Kidney (tissue), 14 donors: ENCODE data around the gene UBP1. TPM values are rescaled to one million over a fixed set of nuclear protein-coding genes. Genes with fewer than 3 reads are reported as not detected.

Experiments used
- DNase-seq, 5 donors: peaks; one replicate each; pipeline ENCODE4 v3.0.0-alpha.2; 2013 to 2020
- FAIRE-seq: peaks from 2 replicates; lab custom pipeline; 2012; peaks lifted over from hg19 to GRCh38; lab: Jason Lieb, UNC
- H3K27ac ChIP-seq, 2 donors: one replicate each; pipeline ENCODE4 v1.7.0; 2013; ENCODE audit warnings: low read depth in 2 of 2, low read length in 2 of 2, inconsistent platforms in 1 of 2
- H3K27me3 ChIP-seq: one replicate; pipeline ENCODE4 v1.7.1; 2013; ENCODE audit warnings: low read length, inconsistent platforms; ENCODE audit not compliant: control insufficient read depth, insufficient read depth
- H3K36me3 ChIP-seq, 3 donors: one replicate each; pipeline versions ENCODE4 v1.7.0 to v1.7.1; 2013; ENCODE audit warnings: low read length in 3 of 3, control low read depth in 1 of 3, inconsistent platforms in 1 of 3; ENCODE audit not compliant: insufficient read depth in 3 of 3, control insufficient read depth in 2 of 3
- H3K4me1 ChIP-seq, 3 donors: one replicate each; pipeline versions ENCODE4 v1.7.0 to v1.7.1; 2013; ENCODE audit warnings: low read length in 3 of 3, inconsistent platforms in 1 of 3, low read depth in 1 of 3; ENCODE audit not compliant: control insufficient read depth in 2 of 3, insufficient read depth in 2 of 3
- H3K4me3 ChIP-seq, 3 donors: one replicate each; pipeline versions ENCODE4 v1.7.0 to v1.8.1; 2013; ENCODE audit warnings: low read length in 3 of 3, control low read depth in 1 of 3, inconsistent platforms in 1 of 3
- H3K9ac ChIP-seq, 3 donors: one replicate each; pipeline versions ENCODE4 v1.7.0 to v1.7.1; 2013; ENCODE audit warnings: low read length in 3 of 3, control low read depth in 1 of 3, inconsistent platforms in 1 of 3
- H3K9me3 ChIP-seq, 3 donors: one replicate each; pipeline versions ENCODE4 v1.7.0 to v1.7.1; 2013; ENCODE audit warnings: low read length in 3 of 3, control low read depth in 1 of 3, inconsistent platforms in 1 of 3; ENCODE audit not compliant: control insufficient read depth in 2 of 3, insufficient read depth in 1 of 3
- CTCF ChIP-seq: IDR thresholded peaks from 3 replicates; pipeline ENCODE4 v1.5.1; 2012; ENCODE audit warnings: mild to moderate bottlenecking, moderate library complexity, borderline replicate concordance; ENCODE audit not compliant: insufficient read depth; ENCODE audit errors: extremely low read depth
- intact Hi-C: fragments of 100-400 bp; cut with DNase I; formaldehyde crosslinking; loops from one replicate; pipeline ENCODE4 v1.11.1; 2022
- polyA plus RNA-seq: library from polyadenylated mRNA; stranded (reverse); fragments of 350-450 nt; fragmentation: Illumina TruSeq; extraction: RNeasy Lipid Tissue Mini Kit (QIAGEN cat#74804); gene quantifications from one replicate; pipeline ENCODE4 v1.2.3, GENCODE V29; 2014; ENCODE audit warnings: low read depth, low replicate concordance; ENCODE audit not compliant: insufficient read depth
- total RNA-seq: library from RNA; stranded (reverse); fragmentation: NEBNext Ultra II Directional; extraction: Animal tissue kit (Norgen Biotek cat#: 25700); gene quantifications from one replicate; pipeline ENCODE4 v1.2.1, GENCODE V29; 2021
- donor health status: control.
- donor health status: control.
- donor health status: control.
- donor health status: control.
- donor health status: control.
- donor health status: DM: yes; HTN: yes; CAD: no.
- donor health status: Normal renal cell carcinoma (clear cell type).

The UBP1 gene
- total and polyA plus RNA-seq, 2 donors from 2014 or later: 20.4 to 57.0 TPM

DNA sequence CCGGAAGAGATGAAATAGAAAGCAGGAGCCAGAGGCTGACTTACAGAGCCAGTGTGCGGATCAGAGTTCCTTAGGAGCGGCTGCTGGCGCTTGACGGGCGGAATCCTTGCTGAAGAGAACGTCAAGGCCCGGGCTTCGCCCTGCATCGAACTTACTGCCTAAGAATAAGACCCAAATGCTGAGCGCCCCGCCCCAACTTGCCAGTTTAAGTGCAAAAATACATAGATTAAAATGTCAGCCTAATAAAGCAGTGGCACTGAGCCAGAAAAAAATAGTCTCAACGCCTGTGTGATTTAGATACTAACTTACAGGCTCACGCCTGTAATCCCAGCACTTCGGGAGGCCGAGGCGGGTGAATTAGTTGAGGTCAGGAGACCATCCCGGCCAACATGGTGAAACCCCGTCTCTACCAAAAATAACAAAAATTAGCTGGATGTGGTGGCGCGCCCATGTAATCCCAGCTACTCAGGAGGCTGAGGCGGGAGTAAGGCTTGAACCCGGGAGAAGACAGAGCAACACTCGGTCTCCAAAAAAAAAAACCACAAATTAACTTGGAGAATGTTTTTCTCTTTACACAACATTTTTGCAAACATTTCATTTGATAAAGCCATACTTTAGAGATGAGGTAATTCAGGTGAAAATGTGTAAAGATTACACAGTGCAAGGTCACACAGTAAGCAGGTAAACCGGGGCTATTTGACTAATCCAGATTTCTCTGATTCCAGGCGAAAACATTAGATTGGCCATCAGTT is 1.2 kb upstream of the UBP1 start:
- no peaks in the 10 kb centered on the region for H3K36me3 ChIP-seq
- peak overlapping the region; percentile 97 to 98 for H3K27ac ChIP-seq
- H3K9me3 ChIP-seq: no peaks in the 10 kb centered on the region
- peak overlapping the region; percentile 84 to 98 (median 87) for H3K4me3 ChIP-seq
- no peak for TF ChIP-seq CTCF
- no peaks in the 10 kb centered on the region for H3K27me3 ChIP-seq
- peaks cover 0 to 27% (median 9%) of the 10 kb centered on the region in 3 donors for H3K4me1 ChIP-seq
- FAIRE-seq (no peak), DNase-seq (peak in 1 of 5 donors; percentile 90)
- intact Hi-C loops: no loop called here
- H3K9ac ChIP-seq: peak overlapping the region; percentile 84 to 100 (median 86)

DNA sequence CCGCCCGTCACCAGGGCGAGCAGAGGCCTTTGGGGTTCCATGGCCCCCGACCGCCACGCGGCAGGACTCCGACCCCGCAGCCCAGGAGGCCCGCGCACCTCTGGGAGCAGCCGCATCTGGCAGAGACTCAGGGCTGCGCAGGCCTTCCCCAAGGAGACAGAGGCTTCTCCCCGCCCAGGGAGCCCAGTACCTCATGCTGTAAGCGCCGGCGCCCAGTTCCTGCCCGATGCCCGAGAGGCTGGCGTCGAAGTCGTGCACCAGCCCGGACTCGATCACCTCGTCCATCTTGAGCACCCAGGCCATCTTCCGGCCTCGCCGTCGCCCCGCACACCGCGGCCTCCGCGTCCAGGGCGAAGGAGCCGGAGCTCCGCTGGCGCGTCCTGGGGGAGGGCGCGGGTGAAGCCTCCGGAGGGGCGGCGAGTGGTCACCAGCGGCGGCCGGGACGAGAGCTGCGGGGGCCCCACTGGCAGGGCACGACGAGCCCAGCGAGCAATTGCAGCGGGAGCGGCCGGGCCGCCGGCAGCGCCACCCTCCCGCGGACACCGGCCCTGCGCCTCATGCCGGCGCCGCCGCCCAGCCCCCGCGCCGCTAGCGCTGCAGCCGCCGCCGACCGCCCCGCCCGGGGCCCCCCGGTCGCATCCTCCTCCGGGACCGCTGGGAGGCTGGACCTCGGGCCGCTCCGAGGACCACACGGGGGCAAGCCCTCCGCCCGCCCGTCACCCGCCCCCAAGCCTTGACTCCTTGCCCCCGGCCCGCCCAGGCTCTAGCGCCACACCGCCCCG is 468 bp downstream of the UBP1 start:
- Histone ChIP-seq H3K27ac (peak overlapping the region; percentile 89 to 91), H3K9me3 (no peaks in the 10 kb centered on the region), H3K27me3 (no peaks in the 10 kb centered on the region), H3K36me3 (no peaks in the 10 kb centered on the region), H3K4me1 (peaks cover 0 to 27% (median 14%) of the 10 kb centered on the region in 3 donors), H3K9ac (peak overlapping the region; percentile 61 to 84 (median 77)), H3K4me3 (peak overlapping the region; percentile 72 to 78 (median 76))
- DNase-seq: peak; percentile 60 to 91 (median 74)
- TF ChIP-seq CTCF: peak; percentile 29
- FAIRE-seq: no peak
- intact Hi-C loops: no loop called here

DNA sequence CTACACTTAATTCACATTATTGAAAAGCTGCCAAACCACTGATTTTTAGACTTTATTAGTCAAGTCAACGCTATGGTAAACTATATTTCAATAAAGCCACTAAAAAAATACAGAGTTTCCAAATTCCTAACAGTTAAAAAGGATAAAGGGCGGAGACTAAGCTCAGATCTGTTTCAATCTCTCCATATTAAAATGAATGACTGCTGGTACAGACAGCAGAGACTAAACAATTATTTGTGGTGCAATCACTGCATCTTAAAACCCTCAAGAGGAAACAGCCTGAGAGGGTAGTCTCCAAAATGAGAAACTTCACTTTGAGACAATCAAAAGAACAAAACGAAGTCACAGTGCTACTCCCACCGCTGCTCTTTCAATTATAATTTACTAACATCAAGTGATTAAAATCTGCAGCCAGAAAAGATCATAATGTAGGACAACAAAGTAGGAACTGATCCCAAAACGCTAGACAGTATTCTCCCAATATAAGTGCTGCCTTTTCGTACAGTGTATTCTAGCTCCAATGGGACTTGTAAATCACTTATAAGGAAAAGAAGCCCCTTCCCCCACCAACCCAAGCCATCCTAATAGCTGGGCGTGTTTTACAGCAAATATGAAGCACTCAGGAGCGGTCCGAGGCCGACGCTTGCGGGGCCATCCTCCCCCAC is 1.2 kb downstream of the UBP1 start:
- Histone ChIP-seq H3K36me3 (no peaks in the 10 kb centered on the region), H3K9ac (peak overlapping the region; percentile 61 to 84 (median 77)), H3K27me3 (no peaks in the 10 kb centered on the region), H3K4me1 (peaks cover 0 to 27% (median 14%) of the 10 kb centered on the region in 3 donors), H3K27ac (peak overlapping the region; percentile 89 to 91), H3K4me3 (peak overlapping the region; percentile 72 to 78 (median 76)), H3K9me3 (no peaks in the 10 kb centered on the region)
- peak in 1 of 5 donors; percentile 66 for DNase-seq
- intact Hi-C loops: no loop called here
- no peak for FAIRE-seq
- no peak for TF ChIP-seq CTCF
